GM19372 (cell line): ENCODE results near the gene SLC4A3.
"Not testable (repeated sequence)": the region's sequence is repeated elsewhere in the genome, so short reads cannot be mapped to it uniquely, and the experiment has no call there.

Experiments
- ATAC-seq: cut with Tn5 transposase; IDR thresholded peaks from one replicate; pipeline ENCODE4 v1.9.1; 2021; ENCODE audit warnings: mild to moderate bottlenecking, low read depth, moderate library complexity; ENCODE audit not compliant: unreplicated experiment

SLC4A3 gene

DNA sequence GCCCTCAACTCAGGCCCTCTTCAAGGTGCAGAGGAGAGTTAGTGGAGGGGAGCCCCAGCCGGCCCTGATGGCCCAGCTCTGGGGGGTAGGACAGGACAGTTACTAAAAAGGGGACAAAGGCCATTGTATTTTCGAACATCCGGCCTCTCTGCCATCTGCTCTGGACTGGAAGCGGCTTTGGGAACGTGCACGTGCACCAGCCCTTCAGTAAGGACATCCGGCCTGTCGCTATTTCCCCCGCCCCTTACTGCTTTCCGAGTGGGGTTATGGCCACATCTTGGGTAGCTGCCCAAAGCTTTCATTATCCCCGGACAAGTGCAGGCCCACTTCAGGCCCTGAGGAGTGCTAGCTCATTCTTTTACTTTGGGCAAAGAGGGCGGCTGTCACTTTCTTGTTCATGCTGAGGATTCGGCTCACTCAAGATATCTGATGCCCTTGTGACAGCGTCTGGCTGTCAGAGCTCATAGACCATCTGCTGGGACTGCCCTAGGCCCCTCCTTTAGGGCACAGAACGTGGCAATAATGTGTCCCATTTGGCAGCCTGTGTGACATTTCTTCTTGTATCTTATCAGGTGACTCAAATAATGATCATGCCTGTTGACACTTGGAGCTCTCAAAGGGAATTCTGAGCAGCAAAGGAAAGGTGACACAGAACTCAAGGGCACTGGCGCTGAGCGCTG, 17.5 kb downstream of the SLC4A3 start:
- ATAC-seq, result no peak

- ATAC-seq, result no peak
These were observed 18.4 kb downstream of the SLC4A3 start for GRCh38 chr2:219645631-219646527.

DNA sequence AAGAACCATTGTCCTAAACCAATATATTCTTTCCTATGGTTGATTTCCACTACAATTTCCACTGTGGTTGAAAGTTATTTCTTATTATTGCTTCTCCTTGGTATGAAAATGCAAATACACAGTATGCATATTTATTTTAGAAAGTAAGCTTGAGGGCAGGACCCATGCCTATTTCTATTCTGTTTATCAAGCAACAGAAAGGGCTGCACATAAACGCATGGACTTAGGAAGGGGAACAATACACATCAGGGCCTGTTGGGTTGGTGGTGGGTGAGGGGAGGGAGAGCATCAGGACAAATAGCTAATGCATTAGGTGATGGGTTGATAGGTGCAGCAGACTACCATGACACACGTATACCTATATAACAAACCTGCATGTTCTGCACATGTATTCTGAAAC, 20.7 kb downstream of the SLC4A3 start:
- ATAC-seq, result no peak

- ATAC-seq, result no peak
These were observed 21.5 kb downstream of the SLC4A3 start for GRCh38 chr2:219648963-219649362.

- no peak for ATAC-seq
These were observed 23.2 kb downstream of the SLC4A3 start for GRCh38 chr2:219650426-219651248.

GRCh38 chr2:219651656-219652055, 24.2 kb downstream of the SLC4A3 start:
- ATAC-seq, result not testable (repeated sequence)

DNA sequence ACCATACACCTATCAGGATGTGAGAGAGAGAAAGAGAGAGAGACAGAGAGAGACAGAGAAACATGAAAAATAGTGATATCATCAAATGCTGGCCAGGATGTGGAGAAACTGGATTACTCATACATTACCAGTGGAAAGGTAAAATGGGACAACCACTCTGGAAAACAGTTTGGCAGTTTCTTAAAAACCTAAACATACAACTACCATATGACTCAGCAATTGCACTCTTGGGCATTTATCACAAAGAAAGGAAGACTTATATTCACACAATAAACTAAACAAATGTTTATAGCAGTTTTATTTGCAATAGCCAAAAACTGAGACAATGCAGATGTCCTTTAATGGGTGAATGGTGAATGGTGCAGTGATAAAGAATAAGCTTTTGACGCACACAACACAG, 29.1 kb downstream of the SLC4A3 start:
- no peak for ATAC-seq

- no peak for ATAC-seq
These were observed 30.9 kb downstream of the SLC4A3 start for GRCh38 chr2:219658196-219658846.

- ATAC-seq, result no peak
These were observed 31.4 kb downstream of the SLC4A3 start for GRCh38 chr2:219658874-219659273.

DNA sequence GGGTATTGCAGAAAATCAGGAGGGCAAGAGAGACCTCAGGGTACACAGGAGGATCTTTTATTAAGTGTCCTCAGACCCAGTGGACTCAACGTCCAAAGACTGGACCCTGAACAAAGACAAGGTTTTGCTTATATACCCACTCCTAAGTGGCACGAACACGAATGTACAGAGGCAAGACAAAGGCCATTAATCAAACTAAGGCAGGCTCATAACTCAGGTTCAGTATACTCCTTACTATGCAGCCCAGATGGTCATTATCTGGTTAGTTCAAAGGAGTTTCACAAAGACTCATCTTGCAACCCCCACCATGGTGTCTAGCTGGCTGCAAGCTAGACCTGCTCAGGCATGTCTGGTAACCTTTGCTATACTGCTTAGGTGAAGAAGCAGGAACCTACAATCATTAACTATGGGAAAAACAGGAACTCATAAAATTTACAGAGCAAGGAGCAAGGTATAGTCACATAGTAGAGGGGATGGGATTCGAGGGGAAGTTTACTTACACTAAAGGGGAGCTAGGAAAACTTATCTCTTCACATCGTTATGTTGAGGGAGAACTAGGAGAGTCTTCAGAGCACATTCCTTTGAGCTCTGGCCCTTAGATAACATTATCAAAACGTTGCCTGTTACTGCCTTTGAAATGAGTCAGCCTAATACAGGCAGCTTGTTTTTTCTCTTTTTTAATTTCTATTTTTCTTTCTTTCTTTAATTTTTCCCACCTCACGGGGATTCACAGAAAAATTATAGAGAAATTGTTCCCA, 33.9 kb downstream of the SLC4A3 start:
- ATAC-seq, result peak; percentile 90

DNA sequence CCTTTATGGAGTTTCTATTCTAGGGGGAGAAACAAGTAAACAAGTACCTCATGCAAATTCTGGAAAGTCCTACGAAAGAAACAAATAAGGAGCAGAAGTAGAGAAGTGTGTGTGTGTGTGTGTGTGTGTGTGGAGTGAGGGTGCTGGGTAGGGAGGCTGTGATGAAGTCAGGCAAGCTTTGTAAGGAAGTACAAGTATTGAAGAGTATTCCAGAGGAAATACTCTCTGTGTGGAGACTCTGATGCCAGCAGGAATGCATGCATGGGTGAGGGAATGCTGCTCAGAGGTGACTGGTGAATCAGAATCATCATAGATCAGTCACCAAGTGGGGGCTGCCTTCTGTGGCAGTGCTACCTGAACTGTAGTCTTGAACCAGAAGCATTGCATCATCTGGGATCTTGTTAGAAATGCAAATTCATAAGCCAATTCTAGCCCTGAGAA, 34.5 kb downstream of the SLC4A3 start:
- ATAC-seq, result no peak

DNA sequence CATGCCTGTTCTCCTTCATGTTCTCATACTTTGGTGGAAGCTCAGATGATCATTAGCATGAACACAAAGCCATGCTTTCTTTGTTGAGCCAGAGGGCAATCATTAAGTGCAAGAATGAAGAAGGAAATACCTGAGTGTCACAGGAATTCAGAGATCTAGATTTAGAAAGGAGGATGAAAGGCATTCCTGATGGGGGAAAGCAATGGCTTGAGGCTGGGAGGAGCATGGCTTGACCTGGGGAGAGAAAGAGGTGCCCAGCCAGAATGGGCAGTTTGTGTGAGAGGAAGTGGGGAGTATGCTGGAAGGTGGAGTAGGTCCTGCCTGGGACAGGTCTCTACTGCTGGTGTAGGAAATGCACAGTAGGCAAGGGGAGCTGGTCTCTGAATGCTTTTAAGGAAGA, 35.1 kb downstream of the SLC4A3 start:
- ATAC-seq, result no peak

DNA sequence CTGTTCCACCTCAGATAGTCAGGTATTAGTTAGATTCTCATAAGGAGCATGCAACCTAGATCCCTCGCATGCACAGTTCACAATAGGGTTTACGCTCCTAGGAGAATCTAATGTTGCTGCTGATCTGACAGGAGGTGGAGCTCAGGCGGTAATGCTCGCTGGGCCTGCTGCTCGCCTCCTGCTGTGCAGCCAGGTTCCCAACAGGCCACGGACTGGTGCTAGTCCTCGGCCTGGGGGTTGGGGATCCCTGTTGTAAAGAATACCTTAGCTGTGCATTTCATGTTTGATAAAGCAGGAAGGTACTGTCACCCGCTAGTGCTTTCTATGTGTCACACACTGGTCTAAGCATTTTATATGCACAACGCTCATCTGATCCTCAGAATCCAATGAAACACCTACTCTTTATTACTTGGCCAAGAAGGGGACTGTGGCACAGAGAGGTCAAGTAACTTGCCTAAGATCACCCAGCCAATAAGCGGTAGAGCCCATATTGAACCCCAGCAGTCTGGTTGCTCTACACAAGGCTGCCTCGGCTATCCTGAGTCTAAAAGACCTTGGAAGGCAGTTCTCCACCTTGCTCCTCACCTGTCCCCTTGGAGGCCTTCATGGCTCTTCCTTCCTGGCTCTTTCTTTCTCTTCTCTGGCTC, 35.8 kb downstream of the SLC4A3 start:
- no peak for ATAC-seq

GRCh38 chr2:219664041-219664440, 36.6 kb downstream of the SLC4A3 start:
- ATAC-seq, result no peak

GRCh38 chr2:219664944-219665343, 37.5 kb downstream of the SLC4A3 start:
- no peak for ATAC-seq

DNA sequence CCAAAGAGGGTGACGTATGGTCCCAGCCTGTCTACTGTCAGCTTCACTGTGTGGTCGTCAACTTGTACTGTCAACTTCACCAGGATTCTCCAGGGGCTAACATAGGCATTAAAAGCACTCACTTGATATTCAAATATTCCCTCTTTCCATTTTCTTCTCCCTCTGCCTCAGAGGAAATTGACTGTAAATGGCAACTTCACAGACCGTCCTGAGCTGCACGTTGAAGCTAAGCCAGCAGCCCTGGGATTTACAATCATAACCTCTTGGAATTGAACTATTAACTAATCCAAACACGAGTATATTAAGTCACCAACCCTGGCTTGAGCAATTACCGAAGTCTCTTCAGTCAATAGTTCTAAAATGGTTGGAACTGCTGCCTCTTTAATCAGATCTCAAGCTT, 38.5 kb downstream of the SLC4A3 start:
- no peak for ATAC-seq

DNA sequence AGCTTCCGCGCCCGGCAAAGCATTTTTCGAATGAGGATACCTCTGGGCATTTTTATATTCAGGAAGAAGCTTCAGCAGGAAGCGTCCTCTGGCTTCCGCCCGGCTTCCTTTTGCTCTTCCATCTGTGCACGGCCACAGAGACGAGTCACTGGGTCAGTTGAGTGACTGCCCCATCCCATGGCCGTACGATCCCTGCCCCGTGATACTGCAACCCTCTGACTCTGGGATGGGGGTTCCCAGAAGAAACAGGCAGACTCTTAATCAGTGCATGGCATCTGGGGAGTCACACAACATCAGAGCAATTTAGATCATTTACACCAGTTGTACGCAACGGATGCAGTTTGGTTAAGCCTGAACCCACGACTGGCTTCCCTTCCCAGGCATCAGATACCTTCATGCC, 40.9 kb downstream of the SLC4A3 start:
- no peak for ATAC-seq

DNA sequence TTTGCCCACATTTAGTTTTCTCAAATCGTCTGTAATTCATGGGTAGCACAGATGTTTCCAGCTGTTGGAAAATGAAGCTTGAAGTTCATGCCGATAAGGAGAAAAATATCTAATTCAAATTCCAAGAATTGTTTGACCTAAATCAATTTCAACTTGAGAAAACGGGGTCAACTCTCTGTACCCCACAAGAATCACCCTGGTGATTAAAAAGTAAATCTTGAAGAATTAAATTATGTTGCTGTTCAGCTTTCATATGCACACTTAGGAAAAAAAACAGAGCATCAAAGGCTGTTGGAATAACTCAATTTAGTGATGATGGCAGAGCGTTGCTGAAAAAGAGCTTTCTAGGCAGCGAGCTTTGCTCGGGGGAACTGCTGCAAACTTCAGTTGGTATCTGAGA, 43.0 kb downstream of the SLC4A3 start:
- no peak for ATAC-seq

GRCh38 chr2:219671279-219671678, 43.8 kb downstream of the SLC4A3 start:
- ATAC-seq, result no peak
